Ishikawa (cell line): ENCODE data around the gene RCN1.

Experiments
- CEBPB ChIP-seq: IDR thresholded peaks from 2 replicates; pipeline ENCODE4 v1.6.1; 2012
- CREB1 ChIP-seq: IDR thresholded peaks from 2 replicates; pipeline ENCODE4 v1.6.1; 2012; ENCODE audit warnings: low read depth
- EGR1 ChIP-seq: IDR thresholded peaks from 2 replicates; pipeline ENCODE4 v1.6.1; 2012
- EP300 ChIP-seq: IDR thresholded peaks from 2 replicates; pipeline ENCODE4 v1.6.1; 2012; ENCODE audit warnings: borderline replicate concordance
- FOXM1 ChIP-seq: IDR thresholded peaks from 2 replicates; pipeline ENCODE4 v1.6.1; 2012; ENCODE audit warnings: low read depth, borderline replicate concordance
- NFIC ChIP-seq: IDR thresholded peaks from 2 replicates; pipeline ENCODE4 v1.6.1; 2012
- RAD21 ChIP-seq: IDR thresholded peaks from 2 replicates; pipeline ENCODE4 v1.6.1; 2012; ENCODE audit warnings: low read depth
- TAF1 ChIP-seq: IDR thresholded peaks from 2 replicates; pipeline ENCODE4 v1.6.1; 2012; ENCODE audit warnings: low read depth, mild to moderate bottlenecking
- TCF12 ChIP-seq: IDR thresholded peaks from 2 replicates; pipeline ENCODE4 v1.6.1; 2012; ENCODE audit warnings: low read depth
- TEAD4 ChIP-seq: IDR thresholded peaks from 2 replicates; pipeline ENCODE4 v1.6.1; 2012
- YY1 ChIP-seq: IDR thresholded peaks from 2 replicates; pipeline ENCODE4 v1.6.1; 2012; ENCODE audit warnings: low read depth
- ZBTB7A ChIP-seq: IDR thresholded peaks from 2 replicates; pipeline ENCODE4 v1.6.1; 2012; ENCODE audit warnings: low read depth
- TF ChIP-seq, protein P1 (sequence below): IDR thresholded peaks from 2 replicates; pipeline ENCODE4 v1.6.1; 2012
- TF ChIP-seq, protein P2 (sequence below): IDR thresholded peaks from 2 replicates; pipeline ENCODE4 v1.6.1; 2012; ENCODE audit warnings: low read depth, mild to moderate bottlenecking
- TF ChIP-seq, protein P3 (sequence below): IDR thresholded peaks from 2 replicates; pipeline ENCODE4 v1.6.1; 2012

Gene RCN1

DNA sequence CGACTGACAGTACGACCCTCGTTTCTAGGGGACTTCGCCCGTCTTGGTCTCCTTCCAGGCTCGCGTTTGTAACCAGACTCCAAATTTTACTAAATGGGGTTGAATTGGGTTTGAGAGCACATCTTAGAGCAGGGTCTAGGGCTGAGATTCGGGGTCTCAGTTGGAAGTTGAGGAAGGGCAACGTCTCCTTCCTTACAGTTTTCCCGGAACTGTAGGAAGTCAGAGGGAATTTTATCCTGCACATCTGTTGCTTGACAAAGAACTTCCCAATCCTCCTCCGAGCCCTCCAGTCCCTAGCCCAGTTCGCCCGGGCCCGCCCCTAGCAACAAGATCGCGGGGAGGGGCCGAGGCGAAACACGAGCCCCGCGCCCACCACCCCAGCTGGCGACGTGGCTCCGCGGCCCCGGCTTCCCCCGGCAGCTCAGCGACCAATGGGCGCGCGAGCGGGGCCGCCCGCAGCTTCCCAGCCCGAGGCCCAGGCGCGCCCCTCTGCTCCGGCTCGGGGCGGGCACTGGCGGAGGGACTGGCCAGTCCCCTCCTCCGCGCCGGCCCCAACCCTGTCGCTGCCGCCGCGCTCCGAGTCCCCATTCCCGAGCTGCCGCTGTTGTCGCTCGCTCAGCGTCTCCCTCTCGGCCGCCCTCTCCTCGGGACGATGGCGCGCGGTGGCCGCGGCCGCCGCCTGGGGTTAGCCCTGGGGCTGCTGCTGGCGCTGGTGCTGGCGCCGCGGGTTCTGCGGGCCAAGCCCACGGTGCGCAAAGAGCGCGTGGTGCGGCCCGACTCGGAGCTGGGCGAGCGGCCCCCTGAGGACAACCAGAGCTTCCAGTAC, at the start of gene RCN1:
Gene RCN1 (plus strand): TSS at position 530 of the 826 bp plus-strand sequence. CDS start 123 bp downstream, at position 653.
- TF ChIP-seq ZBTB7A (peak; percentile 80), NFIC (no peak)

DNA sequence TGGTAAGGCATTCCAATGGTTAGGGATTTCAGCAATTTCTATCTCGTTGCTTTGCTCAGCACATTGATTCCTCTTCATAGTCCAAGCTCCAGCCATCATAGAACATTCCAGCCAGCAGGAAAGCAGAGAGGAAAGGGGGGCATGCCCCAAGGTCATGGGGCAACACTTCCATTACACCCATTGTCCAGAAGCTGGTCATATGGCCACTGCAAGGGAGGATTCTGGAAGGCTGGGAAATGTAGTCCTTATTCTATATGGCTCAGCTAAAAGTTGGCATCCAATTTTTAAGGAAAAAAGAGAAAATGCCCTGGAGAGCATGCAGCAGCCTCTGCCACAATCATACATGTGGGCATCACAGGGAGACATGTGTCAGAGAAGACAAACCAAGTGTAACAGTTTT, 47.1 kb upstream of the RCN1 start:
- TF ChIP-seq YY1 (no peak), TAF1 (no peak), ZBTB7A (no peak), EGR1 (no peak), CEBPB (no peak), CREB1 (no peak), TCF12 (no peak), NFIC (no peak), TEAD4 (no peak), EP300 (no peak), RAD21 (no peak), FOXM1 (no peak)
- TF ChIP-seq, protein P1, sequence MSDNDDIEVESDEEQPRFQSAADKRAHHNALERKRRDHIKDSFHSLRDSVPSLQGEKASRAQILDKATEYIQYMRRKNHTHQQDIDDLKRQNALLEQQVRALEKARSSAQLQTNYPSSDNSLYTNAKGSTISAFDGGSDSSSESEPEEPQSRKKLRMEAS, result no peak
- TF ChIP-seq, protein P2, sequence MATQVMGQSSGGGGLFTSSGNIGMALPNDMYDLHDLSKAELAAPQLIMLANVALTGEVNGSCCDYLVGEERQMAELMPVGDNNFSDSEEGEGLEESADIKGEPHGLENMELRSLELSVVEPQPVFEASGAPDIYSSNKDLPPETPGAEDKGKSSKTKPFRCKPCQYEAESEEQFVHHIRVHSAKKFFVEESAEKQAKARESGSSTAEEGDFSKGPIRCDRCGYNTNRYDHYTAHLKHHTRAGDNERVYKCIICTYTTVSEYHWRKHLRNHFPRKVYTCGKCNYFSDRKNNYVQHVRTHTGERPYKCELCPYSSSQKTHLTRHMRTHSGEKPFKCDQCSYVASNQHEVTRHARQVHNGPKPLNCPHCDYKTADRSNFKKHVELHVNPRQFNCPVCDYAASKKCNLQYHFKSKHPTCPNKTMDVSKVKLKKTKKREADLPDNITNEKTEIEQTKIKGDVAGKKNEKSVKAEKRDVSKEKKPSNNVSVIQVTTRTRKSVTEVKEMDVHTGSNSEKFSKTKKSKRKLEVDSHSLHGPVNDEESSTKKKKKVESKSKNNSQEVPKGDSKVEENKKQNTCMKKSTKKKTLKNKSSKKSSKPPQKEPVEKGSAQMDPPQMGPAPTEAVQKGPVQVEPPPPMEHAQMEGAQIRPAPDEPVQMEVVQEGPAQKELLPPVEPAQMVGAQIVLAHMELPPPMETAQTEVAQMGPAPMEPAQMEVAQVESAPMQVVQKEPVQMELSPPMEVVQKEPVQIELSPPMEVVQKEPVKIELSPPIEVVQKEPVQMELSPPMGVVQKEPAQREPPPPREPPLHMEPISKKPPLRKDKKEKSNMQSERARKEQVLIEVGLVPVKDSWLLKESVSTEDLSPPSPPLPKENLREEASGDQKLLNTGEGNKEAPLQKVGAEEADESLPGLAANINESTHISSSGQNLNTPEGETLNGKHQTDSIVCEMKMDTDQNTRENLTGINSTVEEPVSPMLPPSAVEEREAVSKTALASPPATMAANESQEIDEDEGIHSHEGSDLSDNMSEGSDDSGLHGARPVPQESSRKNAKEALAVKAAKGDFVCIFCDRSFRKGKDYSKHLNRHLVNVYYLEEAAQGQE, result no peak
- TF ChIP-seq, protein P3, sequence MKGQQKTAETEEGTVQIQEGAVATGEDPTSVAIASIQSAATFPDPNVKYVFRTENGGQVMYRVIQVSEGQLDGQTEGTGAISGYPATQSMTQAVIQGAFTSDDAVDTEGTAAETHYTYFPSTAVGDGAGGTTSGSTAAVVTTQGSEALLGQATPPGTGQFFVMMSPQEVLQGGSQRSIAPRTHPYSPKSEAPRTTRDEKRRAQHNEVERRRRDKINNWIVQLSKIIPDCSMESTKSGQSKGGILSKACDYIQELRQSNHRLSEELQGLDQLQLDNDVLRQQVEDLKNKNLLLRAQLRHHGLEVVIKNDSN, result no peak

DNA sequence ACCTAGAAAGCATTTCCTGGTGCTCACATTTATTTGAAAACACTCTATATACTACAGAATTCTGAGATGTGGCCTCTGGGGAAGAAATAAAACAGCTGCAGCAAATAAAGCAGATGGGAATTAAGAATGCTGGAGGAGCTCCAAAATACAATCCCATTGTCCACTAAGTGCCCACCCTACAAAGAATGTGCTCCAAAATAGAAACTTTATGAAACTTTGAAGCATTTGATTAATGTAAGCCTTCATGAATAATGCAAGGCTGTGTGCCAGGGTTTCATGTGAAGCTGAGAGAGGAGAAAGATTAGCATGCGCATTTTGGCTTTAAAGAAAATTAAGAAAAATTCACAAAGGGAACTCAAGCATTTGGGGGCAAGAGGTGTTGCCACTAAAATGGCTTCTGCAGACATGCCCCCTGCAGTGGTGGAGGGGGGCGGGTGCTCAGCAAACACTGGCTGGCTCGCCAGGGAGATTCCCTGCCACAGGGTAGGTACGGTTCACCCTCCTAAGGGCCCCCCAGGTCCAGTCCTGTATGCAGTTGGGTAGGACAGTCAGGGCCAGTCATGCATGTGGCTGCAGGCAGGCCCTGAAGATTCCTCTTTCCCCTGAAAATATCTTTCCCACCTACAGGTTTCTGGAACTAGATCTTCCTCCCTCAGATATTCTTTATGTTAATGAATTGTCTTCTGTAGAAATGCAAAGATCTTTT, 46.6 kb upstream of the RCN1 start:
- TF ChIP-seq NFIC (no peak), CEBPB (no peak), TCF12 (no peak), ZBTB7A (no peak), TEAD4 (no peak), EP300 (no peak), EGR1 (no peak), RAD21 (no peak), CREB1 (no peak), TAF1 (no peak), FOXM1 (no peak), YY1 (no peak)
- TF ChIP-seq, protein P1, result no peak
- TF ChIP-seq, protein P3, result no peak
- TF ChIP-seq, protein P2, result no peak

DNA sequence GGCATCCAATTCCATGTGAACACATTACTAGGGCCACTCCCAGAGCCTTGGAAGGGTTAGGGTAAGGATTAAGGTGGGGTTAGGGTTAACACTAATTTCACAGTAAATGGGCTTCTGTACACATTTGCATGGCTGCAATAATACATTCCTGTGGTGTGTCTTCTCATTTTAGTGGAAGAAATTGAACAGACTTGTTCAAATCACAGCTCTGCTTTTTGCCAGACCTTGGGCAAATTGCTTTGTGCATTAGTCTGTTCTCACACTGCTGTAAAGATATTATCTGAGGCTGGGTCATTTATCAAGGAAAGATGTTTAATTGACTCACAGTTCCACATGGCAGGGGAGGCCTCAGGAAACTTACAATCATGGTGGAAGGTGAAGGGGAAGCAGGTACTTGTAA, 45.4 kb upstream of the RCN1 start:
- no peak for TF ChIP-seq TEAD4
- TF ChIP-seq, protein P1, result no peak
- no peak for TF ChIP-seq FOXM1
- no peak for TF ChIP-seq NFIC
- TF ChIP-seq EGR1, result no peak
- no peak for TF ChIP-seq TCF12
- TF ChIP-seq CREB1, result no peak

DNA sequence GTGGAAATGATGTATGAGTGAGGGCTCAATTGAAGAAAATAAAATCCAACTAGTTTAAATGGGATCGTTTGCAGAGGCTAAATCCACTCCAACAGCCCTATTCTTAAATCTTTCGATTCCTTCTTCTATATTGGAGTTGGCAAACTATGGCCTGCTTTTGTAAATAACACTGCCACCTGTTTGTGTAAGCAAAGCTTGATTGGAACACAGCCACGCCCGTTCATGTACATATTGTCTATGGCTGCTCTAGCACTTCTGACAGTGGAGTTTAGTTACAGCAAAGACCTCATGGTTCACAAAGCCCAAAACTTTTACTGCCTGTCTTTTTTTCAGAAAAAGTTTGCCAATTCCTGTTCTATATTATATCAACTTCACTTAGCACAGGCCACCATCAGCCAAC, 40.6 kb upstream of the RCN1 start:
- TF ChIP-seq, protein P2, result no peak
- TF ChIP-seq TCF12 (no peak), CEBPB (no peak), RAD21 (no peak)
- TF ChIP-seq, protein P1, result no peak
- TF ChIP-seq, protein P3, result no peak
